GM21367 (cell line): ENCODE data around the gene FAM53B.
"Not testable (repeated sequence)": the region's sequence is repeated elsewhere in the genome, so short reads cannot be mapped to it uniquely, and the experiment has no call there.

Source experiments
- ATAC-seq: cut with Tn5 transposase; IDR thresholded peaks from one replicate; pipeline ENCODE4 v1.9.1; 2021; ENCODE audit not compliant: unreplicated experiment

Gene FAM53B

DNA sequence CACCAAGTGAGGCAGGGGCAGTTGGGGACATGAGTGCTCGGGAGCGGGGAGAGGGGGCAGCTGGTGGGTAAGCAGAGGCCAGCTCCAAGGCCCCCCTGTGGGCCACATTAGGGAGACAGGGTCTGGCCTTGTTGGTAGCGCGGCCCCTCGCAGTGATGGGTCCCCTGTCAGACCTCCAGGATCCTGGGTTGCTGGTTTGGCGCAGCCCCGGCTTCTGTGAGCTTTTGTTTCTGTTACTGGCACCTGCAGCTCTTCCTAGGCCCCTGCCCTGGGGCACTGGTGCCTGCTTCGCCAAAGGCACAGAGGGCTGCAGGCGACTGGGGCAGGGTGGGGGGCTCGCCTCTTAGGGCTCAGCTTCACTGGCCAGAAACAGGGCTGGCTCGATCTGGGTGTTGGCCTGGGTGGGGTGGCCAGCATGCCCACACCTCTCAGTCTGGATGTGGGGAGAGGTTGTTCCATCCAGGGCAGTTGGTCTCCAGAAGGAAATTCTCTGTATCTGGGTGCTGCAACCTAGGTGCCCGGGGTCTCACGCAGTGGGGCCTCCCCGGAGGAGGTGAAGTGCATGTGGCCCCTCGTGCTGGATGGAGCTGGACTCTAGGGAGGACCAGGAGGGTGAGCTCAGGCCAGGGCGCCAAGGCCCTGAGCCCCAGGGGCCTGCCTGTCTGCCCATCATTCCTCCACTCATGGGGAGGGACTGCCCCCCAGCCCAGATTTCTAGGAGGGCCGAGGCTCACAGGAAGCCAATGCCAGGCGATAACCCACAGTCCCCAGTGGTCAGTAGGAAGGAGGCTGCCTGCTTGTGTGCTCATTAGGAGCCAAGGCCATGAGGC lies 143.9 kb downstream of the FAM53B start:
- ATAC-seq: no peak

- no peak for ATAC-seq
Measured at GRCh38 chr10:124599588-124600050, 144.6 kb downstream of the FAM53B start.

DNA sequence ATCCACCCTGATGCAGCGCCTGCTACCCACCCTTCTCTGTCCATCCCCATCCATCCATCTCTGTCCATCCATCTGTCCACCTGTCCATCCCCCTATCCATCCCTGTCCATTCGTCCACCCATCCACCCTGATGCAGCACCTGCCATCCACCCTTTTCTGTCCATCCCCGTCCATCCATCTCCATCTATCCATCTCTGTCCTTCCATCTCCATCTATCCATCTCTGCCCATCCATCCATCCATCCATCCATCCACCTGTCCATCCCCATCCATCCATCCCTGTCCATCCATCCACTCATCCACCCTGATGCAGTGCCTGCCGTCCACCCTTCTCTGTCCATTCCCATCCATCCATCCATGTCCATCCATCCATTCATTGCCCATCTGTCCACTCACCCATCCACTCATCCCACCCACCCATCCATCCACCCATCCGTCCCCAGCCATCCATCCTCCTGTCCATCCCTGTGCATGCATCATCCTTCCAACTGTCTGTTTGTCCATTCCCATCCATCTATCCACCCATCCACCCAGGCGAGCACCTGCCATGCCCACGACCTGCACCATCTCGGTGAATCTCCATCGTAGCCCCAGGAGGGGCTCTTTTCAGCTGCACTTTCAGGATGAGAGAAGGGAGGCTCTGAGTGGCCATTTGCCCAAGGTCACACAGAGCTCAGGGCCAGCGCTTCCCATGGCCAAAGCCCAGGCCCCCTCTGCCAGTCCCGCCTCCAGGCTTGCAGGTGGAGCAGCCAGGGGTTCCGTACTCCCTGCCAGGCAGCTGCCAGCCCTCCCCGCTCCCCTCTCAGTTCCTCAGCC lies 145.2 kb downstream of the FAM53B start:
- no peak for ATAC-seq

- ATAC-seq: no peak
Measured at GRCh38 chr10:124598196-124598595, 146.0 kb downstream of the FAM53B start.

GRCh38 chr10:124597846-124598165 lies 146.4 kb downstream of the FAM53B start:
- ATAC-seq: no peak

- no peak for ATAC-seq
Measured at GRCh38 chr10:124596962-124597845, 147.0 kb downstream of the FAM53B start.

- ATAC-seq: no peak
Measured at GRCh38 chr10:124596116-124596785, 147.9 kb downstream of the FAM53B start.

GRCh38 chr10:124595143-124595883 lies 148.9 kb downstream of the FAM53B start:
- ATAC-seq: no peak

GRCh38 chr10:124594240-124594639 lies 149.9 kb downstream of the FAM53B start:
- ATAC-seq: no peak

- ATAC-seq: no peak
Measured at GRCh38 chr10:124593431-124593985, 150.7 kb downstream of the FAM53B start.

DNA sequence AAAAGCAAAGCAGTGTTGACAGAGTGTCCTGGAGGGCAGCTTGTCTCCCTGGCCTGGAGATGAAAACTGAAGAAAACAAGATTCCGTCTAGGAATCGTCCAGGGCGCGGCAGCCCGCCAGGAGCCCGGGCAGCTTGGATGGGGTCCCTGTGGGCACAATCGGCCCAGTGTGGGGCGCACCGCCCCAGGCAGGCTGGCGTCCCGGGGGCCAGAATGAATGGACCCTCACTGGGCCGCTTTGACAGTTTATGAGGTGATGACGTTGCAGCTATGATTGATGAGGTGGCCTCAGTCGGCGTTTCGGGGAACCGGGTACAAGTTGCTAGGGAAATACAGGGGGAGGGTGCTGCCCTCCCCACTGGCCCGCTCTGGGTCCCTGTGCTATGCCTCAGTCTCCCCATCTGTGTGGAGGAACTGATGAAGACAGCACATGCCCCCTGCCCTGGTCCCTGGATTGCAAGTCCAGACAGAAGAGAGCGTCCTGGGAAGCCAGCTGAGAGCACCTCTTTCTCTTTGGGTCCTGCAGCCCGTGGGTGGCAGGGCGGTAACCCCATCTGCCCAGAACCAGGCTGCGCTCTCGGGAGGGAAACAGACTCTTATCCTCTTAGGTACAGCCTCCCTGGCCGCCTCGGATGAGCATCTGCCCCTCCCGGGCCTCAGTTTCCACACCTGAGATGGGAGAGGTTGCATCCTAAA lies 151.3 kb downstream of the FAM53B start:
- no peak for ATAC-seq

GRCh38 chr10:124592101-124592500 lies 152.1 kb downstream of the FAM53B start:
- no peak for ATAC-seq

- ATAC-seq: no peak
Measured at GRCh38 chr10:124591123-124591495, 153.1 kb downstream of the FAM53B start.

DNA sequence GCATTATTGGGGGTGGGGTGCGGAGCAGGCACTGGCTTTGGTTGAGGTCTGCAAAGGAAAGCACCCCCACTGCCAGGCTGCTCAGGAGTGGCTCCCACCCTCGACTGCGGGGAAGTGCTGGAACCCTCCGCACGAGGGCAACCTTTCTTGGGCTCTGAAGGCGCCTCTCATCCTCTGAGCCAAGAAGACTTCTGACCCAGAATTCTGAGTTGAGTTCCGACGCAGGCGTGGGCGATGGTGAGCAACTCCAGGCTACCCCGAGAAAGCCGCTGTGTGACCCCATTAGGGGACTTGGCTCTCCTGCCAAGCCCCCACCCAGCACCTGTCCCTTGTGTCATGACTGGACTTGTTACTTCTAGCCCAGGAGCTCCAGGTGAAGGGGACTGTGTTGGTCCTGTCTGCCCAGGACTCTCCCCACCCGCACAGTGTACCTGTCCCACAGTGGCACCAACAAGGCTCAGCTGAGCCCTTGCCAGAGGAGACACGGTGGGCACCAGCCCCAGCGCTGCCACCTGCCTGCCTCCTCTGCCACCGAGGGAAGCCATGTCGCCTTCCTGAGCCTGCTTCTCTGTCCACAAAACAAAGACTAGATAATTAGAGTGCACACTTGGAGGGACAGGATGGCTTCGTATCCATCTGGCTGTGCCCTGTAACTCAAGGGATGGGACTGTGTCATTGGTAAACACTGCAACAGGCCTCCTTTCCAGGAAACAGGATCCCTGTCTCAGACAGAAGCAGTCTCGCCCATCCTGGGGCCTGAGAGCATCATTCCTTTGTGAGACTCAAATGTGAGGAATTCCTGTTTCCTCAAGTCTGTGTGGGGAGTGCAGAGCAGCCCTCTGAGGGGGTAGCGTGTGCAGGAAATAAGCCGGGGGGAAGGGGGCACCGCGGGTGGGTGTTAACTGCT lies 153.7 kb downstream of the FAM53B start:
- ATAC-seq: no peak

DNA sequence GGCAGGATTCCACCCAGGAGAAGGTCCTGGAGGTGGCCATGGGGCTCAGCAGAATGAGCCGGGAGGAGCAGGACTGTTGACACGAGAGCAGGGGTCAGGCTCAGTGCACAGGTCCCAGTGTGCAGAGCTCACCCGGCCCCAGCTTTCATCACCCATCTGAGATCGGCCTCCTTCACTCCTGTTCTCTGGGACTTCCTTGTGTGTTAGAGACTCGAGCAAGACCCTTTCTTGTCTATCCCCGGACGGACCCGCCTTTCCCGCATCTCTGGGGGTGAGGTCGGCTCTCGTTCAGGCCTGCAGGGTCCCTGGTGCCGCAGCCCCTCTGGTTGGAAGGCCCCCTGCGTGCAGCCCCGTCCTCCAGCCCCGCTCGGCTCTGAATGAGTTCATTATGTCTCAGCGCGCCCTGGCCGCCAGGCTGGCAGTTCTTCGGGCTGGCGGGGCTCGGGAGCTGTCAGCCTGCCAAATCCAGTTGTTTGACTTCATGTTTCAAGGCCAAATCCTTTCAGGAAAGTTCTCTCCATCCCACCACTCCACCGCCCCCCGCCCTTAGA lies 154.6 kb downstream of the FAM53B start:
- ATAC-seq: no peak

- no peak for ATAC-seq
Measured at GRCh38 chr10:124588736-124589490, 155.3 kb downstream of the FAM53B start.

DNA sequence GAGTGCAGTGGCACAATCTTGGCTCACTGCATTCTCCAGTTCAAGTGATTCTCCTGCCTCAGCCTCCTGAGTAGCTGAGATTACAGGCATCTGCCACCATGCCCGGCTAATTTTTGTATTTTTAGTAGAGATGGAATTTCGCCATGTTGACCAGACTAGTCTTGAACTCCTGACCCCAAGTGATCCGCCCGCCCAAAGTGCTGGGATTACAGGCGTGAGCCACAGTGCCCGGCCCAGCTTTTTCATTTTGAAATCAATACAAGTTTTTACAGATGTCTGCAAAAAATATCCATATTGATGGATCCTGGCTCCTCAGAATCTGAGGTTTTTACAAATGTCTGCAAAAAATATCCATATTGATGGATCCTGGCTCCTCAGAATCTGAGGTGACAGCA lies 155.8 kb downstream of the FAM53B start:
- ATAC-seq: not testable (repeated sequence)
